NAMALWA (cell line): ENCODE results near the gene RAB5IF.
"Not testable (repeated sequence)": the region's sequence is repeated elsewhere in the genome, so short reads cannot be mapped to it uniquely, and the experiment has no call there.

Experiments
- DNase-seq: peaks from one replicate; pipeline ENCODE4 v3.0.0-alpha.2; 2015; ENCODE audit warnings: low spot score

RAB5IF gene

DNA sequence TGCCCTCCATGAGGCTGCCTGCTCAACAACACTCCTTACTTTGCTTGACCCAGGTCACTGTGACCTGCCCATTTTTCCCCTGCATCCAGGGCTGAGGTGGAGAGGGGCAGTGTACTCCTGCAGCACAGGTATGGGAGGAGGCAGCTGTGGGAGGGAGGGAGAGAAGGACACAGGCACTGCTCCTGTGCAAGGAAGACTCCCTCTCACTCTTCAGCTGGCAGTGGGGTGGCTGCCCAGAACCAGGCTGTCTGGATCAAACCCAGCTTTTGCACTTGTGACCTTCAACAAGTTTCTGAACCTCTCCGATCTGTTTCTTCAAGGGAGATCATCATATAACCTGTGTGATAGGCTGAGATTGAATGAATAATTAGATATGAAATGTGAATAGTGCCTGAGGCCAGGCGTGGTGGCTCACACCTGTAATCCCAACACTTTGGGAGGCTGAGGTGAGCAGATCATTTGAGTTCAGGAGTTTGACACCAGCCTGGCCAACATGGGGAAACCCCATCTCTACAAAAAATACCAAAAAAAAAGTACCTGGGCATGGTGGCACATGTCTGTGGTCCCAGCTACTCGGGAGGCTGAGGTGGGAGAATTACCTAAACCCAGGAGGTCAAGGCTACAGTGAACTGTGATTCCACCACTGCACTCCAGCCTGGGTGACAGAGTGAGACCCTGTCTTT is 18.1 kb upstream of the RAB5IF start:
- DNase-seq = no peak

DNA sequence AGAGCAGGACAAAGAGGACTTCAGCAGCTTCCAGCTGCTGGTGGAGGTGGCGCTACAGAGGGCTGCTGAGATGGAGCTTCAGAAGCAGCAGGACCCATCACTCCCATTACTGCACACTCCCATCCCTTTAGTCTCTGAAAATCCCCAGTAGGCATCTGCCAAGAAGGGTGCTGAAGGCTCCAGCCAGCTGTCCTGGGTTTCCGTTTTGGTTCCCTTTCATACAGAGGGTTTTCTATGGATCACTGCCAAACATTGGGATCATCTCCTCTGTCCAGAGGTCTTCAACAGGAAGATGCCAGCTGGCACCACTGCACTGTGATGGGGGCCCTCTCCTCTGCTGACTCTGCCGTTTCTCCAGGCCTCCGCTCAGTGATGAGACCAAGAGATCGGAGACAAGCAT is 14.3 kb upstream of the RAB5IF start:
- no peak for DNase-seq

DNA sequence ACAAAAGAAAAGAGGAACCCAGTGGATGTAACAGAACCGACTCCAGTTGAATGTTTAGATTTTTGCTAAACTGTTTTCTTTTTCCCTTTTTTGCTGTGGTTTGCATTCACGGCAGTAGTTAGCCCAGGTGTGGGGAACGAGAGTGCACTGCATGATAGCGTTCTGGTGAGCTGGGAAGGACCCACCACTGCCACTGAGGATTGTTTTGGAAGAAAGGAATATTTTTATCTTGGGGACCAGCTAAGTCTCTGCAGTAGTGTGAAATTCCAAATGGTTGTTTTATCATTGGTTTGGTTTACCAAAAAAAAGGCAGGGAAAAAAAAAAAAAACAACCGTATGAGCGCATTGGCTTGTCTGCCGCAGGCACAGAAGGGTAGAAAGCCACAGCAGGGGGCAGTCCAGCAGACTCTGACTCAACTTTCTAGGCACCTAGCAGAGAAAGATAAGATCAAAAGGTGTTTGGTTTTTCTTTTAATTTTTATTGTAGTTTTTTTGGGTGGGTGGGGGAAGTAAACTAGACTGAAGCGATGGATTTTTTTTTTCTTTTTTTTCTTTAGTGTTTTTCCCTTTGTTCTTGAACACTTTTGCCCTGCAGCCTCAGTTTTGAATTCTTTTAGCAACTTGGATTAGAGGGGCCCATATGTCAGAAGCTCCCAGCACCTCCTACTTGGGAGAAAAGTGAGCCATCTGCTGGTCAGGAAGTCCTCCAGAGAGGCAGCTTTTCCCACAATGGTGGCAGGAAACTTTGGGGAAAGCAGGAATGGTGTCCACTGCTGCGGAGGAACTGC is 13.5 kb upstream of the RAB5IF start:
- no peak for DNase-seq

DNA sequence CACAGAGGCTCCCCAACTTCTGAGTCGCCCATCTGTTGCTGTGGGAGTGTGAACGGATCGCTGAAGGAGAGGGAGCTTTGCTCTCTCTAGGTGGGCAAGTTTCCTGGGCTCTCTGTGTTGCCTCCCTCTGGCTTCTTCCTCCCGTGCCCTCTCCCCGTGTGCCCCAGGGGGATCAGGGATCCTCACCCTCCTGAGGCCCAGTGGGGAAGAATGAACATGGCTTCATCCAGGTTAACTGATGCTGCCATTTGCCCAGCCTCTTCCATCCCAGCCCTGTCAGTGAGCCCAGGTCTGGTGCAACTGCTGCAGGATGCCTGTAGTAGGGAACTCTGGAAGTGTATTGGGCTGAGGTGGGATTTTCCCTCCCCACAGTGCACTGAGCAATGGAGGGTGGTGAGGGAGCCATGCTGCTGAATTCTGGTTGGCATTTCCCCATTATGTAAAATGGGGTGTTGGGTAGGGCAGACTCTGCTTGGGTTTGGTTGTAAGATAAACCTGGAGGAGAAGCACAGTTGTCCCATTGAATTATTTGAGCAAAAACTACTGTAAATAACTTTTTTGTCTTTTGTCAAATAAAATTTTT is 12.1 kb upstream of the RAB5IF start:
- DNase-seq = no peak

DNA sequence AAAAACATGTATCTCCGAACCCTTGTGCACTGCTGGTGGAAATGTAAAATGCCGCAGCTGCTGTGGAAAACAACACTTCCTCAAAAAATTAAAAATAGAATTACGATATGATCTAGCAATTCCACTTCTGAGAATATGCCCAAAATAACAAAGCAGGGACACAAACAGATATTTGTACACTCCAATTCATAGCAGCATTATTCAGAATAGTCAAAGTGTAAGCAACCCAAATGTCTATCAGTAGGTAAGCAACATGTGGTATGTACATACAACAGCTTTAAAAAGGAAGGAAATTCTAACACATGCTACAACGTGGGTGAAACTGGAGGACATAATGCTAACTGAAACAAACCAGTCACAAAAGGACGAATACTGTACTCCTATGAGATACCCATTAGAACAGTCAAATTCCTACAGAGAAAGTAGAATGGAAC is 5.7 kb upstream of the RAB5IF start:
- peak; percentile 57 for DNase-seq

DNA sequence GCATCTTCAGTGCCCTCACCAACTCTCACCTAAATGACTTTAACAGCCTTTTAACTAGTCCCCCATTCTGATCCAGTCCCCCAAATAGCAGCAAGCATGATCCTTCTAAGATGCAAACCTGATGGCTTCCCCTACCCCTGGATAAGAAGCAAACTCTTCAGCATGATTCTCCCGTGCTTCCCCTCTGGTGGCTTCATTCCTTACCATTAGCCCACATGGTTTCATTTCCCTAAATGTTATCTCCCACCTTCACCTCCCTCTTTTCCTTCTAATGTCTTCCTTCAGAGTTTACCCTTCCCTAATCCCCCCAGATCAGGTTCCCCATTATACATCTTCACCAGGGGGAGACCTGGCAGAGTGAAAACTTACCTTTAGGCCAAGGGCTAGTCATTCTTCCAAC is 4.0 kb upstream of the RAB5IF start:
- no peak for DNase-seq

DNA sequence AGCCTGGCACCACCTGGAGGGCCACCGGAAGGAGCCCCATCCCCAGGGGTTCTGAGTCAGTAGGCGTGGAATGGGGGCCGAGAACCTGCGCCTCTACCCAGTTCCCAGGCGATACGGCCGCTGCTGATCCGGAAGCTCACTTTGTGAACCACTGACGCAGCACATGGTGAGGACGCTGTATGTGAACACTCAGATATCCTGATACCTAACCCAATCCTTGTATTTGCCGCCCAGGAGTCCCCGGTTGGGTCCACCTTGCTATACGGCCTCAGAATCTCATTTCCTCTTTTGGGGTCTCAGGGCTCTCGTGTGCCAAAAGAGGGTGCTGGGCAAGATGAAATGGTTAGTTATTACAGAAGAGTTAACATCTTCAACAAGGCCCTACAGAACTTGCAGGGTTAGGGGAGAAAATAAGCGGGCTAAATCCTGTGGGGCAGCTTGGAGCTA is 604 bp upstream of the RAB5IF start:
- peak; percentile 90 for DNase-seq

DNA sequence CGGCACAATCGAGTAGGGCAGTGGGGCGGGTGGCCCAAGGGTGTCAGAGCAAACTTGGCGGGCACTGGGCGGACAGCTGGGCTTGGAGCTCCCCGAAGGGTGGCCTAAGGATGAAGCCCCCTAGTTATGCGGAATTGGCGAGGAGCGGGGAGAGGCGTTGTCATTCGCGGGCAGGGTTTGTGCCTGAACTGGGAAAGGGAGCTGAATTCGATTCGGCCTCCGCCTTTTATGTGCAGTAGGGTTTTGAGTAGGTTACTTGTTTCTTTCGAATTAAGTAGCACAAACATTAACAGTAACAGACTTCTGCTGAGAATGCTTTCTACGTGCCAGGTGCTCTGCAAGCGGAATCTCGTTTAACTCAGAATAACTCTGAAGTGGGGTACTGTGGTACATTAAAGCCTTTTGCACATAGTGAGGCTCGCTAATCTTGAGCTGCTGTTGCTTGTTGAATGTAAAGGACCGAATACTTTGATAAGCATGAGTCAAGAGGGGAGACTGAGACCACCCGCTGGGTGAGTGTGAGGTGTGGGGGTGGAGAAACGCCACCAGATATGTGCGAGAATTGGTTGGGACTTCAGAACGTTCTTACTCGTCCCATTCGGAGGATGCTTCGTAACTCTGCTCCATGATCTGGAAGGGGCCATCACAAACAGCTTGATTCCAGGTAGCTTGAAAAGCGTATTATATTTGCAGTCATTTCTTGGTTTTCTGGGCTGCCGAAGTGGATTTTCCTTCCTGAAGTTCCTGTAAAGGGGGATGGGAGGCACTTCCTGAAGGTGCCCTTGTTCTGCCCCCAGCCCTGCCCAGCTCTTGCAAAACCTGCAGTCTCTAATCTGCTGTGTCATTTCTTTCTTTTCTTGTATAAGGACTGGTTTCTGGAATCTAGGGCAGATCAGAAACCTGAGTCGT is 833 bp downstream of the RAB5IF start:
- DNase-seq = peak; percentile 42

DNA sequence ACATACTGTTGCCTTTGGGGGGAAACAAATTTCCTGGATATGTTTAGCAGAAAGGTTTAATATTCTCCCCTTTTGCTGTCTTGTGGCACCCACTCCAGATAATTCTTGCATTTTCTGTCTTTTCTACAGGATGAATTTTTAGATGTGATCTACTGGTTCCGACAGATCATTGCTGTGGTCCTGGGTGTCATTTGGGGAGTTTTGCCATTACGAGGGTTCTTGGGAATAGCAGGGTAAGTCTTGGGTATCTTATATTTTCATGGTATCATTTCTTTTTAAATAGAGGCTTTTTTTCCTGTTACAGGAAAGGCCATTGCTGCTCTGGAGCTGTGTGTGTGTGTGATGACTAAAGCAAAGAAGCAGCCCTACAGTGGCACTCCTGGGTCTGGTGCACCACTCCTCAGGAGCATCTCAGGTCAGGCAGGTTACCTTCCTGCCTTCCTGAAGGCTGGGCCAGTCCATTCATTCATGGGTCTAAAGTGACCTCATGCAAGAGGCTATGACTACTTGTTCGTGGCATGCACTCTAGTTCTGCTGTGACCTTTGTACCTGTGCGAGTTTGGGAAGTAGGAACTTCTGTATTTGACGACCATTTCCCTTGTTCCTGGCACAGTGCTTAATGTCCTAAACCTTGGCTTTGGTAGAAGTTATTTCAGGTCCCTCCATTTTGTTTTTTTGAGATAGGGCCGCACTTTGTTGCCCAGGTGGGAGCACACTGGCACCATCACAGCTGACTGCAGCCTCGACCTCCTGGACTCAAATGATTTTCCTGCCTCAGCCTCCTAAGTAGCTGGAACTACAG is 2.2 kb downstream of the RAB5IF start:
- DNase-seq = no peak

DNA sequence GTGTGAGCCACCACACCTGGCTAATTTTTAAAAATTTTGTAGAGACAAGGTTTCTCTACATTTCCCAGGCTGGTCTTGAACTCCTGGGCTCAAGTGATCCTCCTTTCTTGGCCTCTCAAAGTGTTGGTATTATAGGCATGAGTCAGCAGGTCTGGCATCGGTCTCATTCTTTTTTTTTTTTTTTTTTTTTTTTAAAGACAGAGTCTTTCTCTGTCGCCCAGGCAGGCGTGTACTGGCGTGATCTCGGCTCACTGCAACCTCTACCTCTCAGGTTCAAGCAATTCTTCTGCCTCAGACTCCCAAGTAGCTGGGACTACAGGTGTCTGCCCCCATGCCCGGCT is 2.8 kb downstream of the RAB5IF start:
- DNase-seq = not testable (repeated sequence)

DNA sequence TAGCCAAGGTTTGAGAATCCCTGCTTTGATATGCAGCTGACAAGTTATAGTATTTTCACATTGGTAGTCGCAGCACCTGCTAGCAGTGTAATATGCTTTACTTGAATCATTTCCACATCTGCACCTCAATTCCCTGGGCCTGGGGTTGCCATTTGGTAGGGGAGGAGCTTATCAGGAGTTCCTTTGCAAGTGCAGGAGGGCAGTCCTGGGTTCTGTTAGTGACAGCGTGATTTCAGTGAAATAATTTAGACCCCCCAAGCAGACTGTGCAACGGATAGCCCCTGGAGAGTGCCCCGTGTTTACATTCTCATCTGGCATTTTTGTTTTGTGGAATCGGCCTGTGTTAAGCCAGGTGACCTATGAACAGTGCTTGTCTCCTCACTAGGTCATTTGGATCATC is 6.0 kb downstream of the RAB5IF start:
- DNase-seq = no peak

DNA sequence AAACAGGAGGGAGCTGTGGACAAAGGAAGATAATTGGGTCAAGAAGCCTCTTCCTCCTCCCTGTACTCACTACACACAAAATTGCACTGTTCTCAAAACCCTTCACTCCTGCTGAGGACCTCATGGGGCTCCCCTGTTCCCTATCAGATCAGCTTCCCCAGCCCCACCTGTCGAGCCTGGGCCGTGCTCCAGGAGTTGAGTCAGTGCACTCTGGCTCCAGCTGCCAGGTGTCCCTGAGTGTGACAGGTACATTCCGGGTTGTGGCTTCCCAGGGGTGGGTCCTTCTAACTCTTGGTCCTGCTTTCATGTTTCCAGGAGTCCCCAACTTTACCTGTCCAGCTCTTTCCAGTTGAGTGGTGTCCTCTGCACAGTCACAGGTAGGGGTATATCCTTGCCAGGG is 8.4 kb downstream of the RAB5IF start:
- no peak for DNase-seq

DNA sequence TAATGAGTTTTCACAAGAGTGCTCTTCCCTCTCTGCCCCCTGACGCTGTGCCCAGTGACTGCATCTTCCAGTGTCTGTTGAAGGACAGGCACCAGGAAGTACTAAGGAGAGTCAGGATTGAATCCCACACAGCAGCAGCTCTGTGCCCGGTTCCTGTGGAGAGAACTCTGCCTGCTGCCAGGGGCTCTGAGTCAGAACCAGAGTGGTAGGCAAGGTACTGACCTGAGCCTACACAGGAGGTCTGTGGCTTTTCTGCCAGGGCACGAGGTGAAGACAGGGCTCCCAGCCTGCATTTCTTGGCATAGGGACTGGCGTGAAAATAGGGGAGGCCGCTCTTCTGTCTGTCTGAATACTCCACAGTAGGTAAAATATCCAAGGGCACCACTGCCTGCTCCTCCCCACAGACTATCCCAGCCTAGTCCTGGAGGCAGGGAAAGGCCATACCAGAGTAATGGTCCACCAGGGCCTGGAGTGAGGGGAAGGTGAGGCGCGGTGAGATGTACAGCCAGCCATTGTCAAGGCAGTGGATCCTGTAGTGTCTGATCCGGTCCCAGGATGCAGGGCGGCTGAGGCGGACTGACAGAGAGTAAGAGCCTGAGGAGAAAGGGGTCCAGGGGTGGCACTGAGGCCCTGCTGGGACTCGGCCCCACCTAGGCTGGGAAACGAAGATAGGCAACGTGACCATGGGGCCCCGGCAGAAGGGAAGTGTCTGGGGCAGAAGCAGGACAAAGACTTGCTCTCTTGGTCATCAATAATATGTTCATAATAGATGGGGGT is 9.4 kb downstream of the RAB5IF start:
- DNase-seq = no peak

DNA sequence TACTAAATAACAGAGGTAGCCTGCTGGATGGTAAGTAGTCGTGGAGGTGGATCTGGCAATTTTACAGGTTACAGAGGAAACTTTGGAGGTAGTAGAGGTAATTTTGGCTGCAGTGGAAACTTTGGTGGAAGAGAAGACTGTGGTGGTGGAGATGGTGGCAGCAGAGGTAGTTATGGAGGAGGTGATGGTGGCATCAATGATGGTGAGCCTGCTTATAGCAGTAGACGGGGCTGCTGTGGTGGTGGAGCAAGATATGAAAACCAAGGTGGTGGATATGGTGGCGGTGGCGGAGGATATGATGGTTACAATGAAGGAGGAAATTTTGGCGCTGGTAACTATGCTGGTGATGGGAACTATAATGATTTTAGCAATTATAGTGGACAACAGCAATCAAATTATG is 15.3 kb downstream of the RAB5IF start:
- no peak for DNase-seq

DNA sequence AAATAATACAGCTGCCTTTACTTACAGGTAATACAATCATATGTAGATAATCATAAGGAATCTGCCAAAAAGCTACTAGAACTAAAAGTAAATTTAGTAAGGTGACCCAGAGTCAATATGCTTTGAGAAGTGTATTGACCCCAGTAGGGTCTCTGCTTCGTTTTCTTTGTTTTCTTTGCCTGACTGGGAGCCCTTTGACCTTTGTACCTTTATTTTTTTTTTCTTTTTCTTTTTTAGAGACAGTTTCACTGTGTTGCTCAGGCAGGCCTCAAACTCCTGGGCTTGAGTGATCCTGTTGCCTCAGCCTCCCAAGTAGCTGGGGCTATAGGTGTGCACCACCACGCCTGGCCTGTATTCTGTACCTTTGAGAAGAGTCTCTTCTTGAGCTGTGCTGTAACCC is 17.9 kb downstream of the RAB5IF start:
- DNase-seq = no peak

DNA sequence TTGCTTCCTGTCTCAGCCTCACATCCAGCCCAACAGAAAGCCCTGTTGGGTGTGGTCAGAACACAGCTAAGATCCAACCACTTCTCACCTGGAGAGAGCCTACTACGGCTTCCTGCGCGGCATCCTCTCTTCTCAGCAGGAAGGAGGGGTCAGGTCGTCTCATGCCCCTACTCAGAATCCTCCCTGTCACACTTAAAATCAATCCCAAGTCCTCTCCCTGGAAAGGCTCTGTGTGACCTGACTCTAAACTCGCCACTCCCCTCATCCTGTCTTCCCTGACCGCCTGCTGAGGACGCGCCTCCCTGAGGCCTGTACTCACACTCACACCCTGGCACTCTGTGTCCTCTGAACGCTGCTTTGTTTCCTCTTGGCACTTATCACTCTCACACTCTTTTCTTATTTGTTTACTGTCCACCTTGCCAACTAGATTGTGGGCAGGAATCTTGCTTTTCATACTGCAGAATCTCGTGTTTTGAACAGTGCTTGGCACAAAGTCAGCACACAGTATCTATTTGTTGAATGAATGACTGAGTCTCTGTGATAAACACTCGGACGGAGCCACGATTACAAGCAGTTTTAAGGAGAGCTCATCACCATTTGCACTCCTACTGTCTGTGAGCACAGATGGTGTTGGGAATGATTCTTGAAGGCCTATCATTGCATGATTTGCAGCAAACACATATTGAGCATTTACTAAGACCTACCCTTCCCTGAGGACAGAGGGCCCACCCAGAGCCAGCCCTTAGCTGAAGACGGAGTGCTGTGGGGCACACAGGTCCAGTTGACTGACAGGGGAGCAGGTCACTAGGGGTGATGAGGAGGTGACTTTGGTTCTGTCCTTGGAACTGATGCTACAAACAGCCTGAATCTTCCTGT is 18.7 kb downstream of the RAB5IF start:
- DNase-seq = no peak

DNA sequence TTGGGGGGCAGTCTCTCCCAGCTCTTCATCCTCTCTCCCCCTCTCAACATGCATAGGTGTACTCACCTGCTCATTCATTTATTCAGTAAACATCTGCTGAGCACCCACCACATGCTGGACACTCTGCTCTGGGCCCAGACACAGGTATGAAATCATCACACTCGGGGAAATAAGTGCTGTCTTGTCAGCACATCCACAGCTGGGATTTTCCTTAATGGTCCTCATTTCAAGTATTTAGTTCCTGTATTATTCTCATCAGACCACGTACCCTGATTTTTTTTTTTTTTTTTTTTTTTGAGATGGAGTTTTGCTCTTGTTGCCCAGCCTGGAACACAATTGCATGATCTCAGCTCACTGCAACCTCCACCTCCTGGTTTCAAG is 19.4 kb downstream of the RAB5IF start:
- DNase-seq = no peak

DNA sequence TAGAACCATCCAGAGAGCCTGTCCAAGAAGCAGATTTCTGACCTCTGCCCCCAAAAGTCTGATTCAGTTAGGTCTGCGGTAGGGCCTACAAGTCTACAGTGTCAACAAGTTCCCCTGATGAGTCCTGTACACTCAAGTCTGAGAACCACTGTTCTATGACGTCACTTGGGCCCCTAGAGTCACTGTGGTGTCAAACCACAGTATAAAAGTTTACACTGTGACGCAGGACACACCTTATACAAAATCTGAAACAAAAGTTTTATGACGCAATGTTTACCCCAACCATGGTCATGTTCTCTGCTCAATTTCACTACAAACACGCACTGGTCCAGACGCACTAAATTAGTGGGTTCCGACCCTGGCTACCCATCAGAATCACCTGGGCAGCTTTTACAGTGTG is 22.5 kb downstream of the RAB5IF start:
- DNase-seq = no peak
